Tibial artery (tissue), 4 donors: ENCODE data around the gene PRR7.

Experiments
- DNase-seq, 2 donors: peaks; one replicate each; pipeline ENCODE4 v3.0.0-alpha.2; 2019
- H3K27ac ChIP-seq, 2 donors: fragments of 200-600 bp; sonication (generic) in 1 of 2; 1 replicate in 1 of 2; 2 replicates in 1 of 2; pipeline ENCODE4 v1.5.1; 2018 to 2019; ENCODE audit warnings: mild to moderate bottlenecking in 1 of 2
- H3K27me3 ChIP-seq, 2 donors: fragments of 200-600 bp; sonication (generic) in 1 of 2; one replicate each; pipeline versions ENCODE4 v1.5.1 to v1.6.0; 2016 to 2019
- H3K36me3 ChIP-seq, 3 donors: fragments of 200-600 bp; sonication (generic) in 2 of 3; one replicate each; pipeline ENCODE4 v1.5.1; 2016 to 2019; ENCODE audit warnings: mild to moderate bottlenecking in 2 of 3
- H3K4me1 ChIP-seq, 4 donors: fragments of 200-600 bp; sonication (generic) in 2 of 4; 1 replicate in 3 of 4; 2 replicates in 1 of 4; pipeline ENCODE4 v1.5.1; 2016 to 2019
- H3K4me3 ChIP-seq, 2 donors: fragments of 200-600 bp; sonication (generic) in 1 of 2; 1 replicate in 1 of 2; 2 replicates in 1 of 2; pipeline ENCODE4 v1.5.1; 2018 to 2019; ENCODE audit warnings: mild to moderate bottlenecking in 2 of 2
- H3K9me3 ChIP-seq, 3 donors: fragments of 200-600 bp; sonication (generic) in 1 of 3; one replicate each; pipeline ENCODE4 v1.5.1; 2016 to 2019
- CTCF ChIP-seq, 2 experiments: fragments of 200-600 bp in 1 of 2; fragments of 450-650 bp in 1 of 2; IDR thresholded peaks; one replicate each; pipeline ENCODE4 v1.5.1; 2017 to 2019; ENCODE audit warnings: antibody characterized with exemption in 2 of 2, mild to moderate bottlenecking in 1 of 2, moderate library complexity in 1 of 2
- intact Hi-C: fragments of 100-400 bp; cut with DNase I; formaldehyde crosslinking; loops from one replicate; pipeline ENCODE4 v1.15.0; 2023; ENCODE audit warnings: low total_unique reads

Gene PRR7

GRCh38 chr5:177430140-177430951 is 16.3 kb upstream of the PRR7 start:
- Histone ChIP-seq H3K4me1 (peaks cover 0 to 44% (median 16%) of the 10 kb centered on the region in 4 donors), H3K4me3 (no peak overlapping the region), H3K9me3 (no peaks in the 10 kb centered on the region), H3K36me3 (peaks cover 37 to 53% (median 49%) of the 10 kb centered on the region in 3 donors), H3K27me3 (no peaks in the 10 kb centered on the region), H3K27ac (no peak overlapping the region)
- no peak for DNase-seq
- TF ChIP-seq CTCF (IDR thresholded peaks at IDR 0.05): no peak
- intact Hi-C loops: no loop called here

- Histone ChIP-seq H3K27me3 (no peaks in the 10 kb centered on the region), H3K36me3 (peaks cover 43 to 59% (median 55%) of the 10 kb centered on the region in 3 donors), H3K4me1 (peaks cover 0 to 39% (median 14%) of the 10 kb centered on the region in 4 donors), H3K9me3 (no peaks in the 10 kb centered on the region), H3K4me3 (no peak overlapping the region), H3K27ac (no peak overlapping the region)
- DNase-seq: no peak
- no peak for TF ChIP-seq CTCF (IDR thresholded peaks at IDR 0.05)
- intact Hi-C loops: no loop called here
Measured at GRCh38 chr5:177430972-177431316, 15.7 kb upstream of the PRR7 start.

GRCh38 chr5:177431317-177432142 is 15.1 kb upstream of the PRR7 start:
- DNase-seq: no peak
- intact Hi-C loops: no loop called here
- H3K27me3 ChIP-seq: no peaks in the 10 kb centered on the region
- H3K27ac ChIP-seq: no peak overlapping the region
- peaks cover 49 to 65% (median 61%) of the 10 kb centered on the region in 3 donors for H3K36me3 ChIP-seq
- TF ChIP-seq CTCF (IDR thresholded peaks at IDR 0.05): no peak
- H3K9me3 ChIP-seq: no peaks in the 10 kb centered on the region
- H3K4me1 ChIP-seq: peaks cover 0 to 39% (median 14%) of the 10 kb centered on the region in 4 donors
- no peak overlapping the region for H3K4me3 ChIP-seq

- intact Hi-C loops: no loop called here
- Histone ChIP-seq H3K27me3 (no peaks in the 10 kb centered on the region), H3K9me3 (no peaks in the 10 kb centered on the region), H3K27ac (no peak overlapping the region), H3K4me3 (no peak overlapping the region), H3K36me3 (peaks cover 49 to 73% (median 62%) of the 10 kb centered on the region in 3 donors), H3K4me1 (peaks cover 0 to 34% (median 11%) of the 10 kb centered on the region in 4 donors)
- DNase-seq: no peak
- no peak for TF ChIP-seq CTCF (IDR thresholded peaks at IDR 0.05)
Measured at GRCh38 chr5:177432143-177432838, 14.3 kb upstream of the PRR7 start.

- H3K4me3 ChIP-seq: no peak overlapping the region
- no peaks in the 10 kb centered on the region for H3K9me3 ChIP-seq
- TF ChIP-seq CTCF (IDR thresholded peaks at IDR 0.05): no peak
- intact Hi-C loops: no loop called here
- peaks cover 0 to 26% (median 3%) of the 10 kb centered on the region in 4 donors for H3K4me1 ChIP-seq
- DNase-seq: no peak
- H3K27me3 ChIP-seq: no peaks in the 10 kb centered on the region
- no peak overlapping the region for H3K27ac ChIP-seq
- H3K36me3 ChIP-seq: peaks cover 49 to 80% (median 62%) of the 10 kb centered on the region in 3 donors
Measured at GRCh38 chr5:177432839-177433657, 13.6 kb upstream of the PRR7 start.
